MM.1S (cell line): ENCODE data around the gene ZNF785.

Experiments used
- CTCF ChIP-seq: fragments of 300-600 bp; sonication (generic); IDR thresholded peaks from 2 replicates; pipeline ENCODE4 v1.5.1; 2016; ENCODE audit warnings: antibody characterized with exemption, low read length, mixed read lengths
- EZH2 ChIP-seq: fragments of 300-600 bp; sonication (generic); optimal IDR thresholded peaks from 2 replicates; pipeline ENCODE3; 2017; ENCODE audit warnings: low read depth, mild to moderate bottlenecking, antibody characterized with exemption, low read length, mixed read lengths
- EZH2phosphoT487 ChIP-seq: fragments of 300-600 bp; sonication (generic); IDR thresholded peaks from 2 replicates; pipeline ENCODE4 v1.6.1; 2018; ENCODE audit warnings: antibody characterized with exemption, low read length

GRCh38 chr16:30628628-30629540 lies 43.4 kb upstream of the ZNF785 start:
- TF ChIP-seq CTCF: peak; percentile 92
- TF ChIP-seq EZH2phosphoT487: no peak
- TF ChIP-seq EZH2: no peak
